ENCODE data around the gene PPOX. TPM values are rescaled to one million over a fixed set of nuclear protein-coding genes. Genes with fewer than 3 reads are reported as not detected.
A peak's percentile ranks its signal among the peaks of the same experiment; 100 is the strongest.

Gene PPOX
- total RNA-seq, 1 donor from 2014 or later, result 18.3 TPM

- H3K27ac ChIP-seq, result no peak overlapping the region
- H3K4me2 ChIP-seq, result no peak overlapping the region
- no peaks in the 10 kb centered on the region for H3K9me3 Mint-ChIP-seq
- H3K4me3 ChIP-seq, result no peak overlapping the region
- H3K27me3 Mint-ChIP-seq (ENCODE audit: insufficient read depth, low read depth), result no peaks in the 10 kb centered on the region
- H3K36me3 Mint-ChIP-seq, result peaks cover 7% of the 10 kb centered on the region
- no peaks in the 10 kb centered on the region for H3K4me1 ChIP-seq
- H3K27me3 ChIP-seq, result no peaks in the 10 kb centered on the region
- no peak overlapping the region for H3K4me3 Mint-ChIP-seq
- TF ChIP-seq EZH2 (IDR thresholded peaks at IDR 0.05) (no peak), EZH2phosphoT487 (IDR thresholded peaks at IDR 0.05) (no peak)
- TF ChIP-seq, protein P1, sequence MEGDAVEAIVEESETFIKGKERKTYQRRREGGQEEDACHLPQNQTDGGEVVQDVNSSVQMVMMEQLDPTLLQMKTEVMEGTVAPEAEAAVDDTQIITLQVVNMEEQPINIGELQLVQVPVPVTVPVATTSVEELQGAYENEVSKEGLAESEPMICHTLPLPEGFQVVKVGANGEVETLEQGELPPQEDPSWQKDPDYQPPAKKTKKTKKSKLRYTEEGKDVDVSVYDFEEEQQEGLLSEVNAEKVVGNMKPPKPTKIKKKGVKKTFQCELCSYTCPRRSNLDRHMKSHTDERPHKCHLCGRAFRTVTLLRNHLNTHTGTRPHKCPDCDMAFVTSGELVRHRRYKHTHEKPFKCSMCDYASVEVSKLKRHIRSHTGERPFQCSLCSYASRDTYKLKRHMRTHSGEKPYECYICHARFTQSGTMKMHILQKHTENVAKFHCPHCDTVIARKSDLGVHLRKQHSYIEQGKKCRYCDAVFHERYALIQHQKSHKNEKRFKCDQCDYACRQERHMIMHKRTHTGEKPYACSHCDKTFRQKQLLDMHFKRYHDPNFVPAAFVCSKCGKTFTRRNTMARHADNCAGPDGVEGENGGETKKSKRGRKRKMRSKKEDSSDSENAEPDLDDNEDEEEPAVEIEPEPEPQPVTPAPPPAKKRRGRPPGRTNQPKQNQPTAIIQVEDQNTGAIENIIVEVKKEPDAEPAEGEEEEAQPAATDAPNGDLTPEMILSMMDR (IDR thresholded peaks at IDR 0.05), result no peak
- DNase-seq (ENCODE audit: low spot score), result no peak
- H3K9me3 ChIP-seq (ENCODE audit: low read depth), result no peaks in the 10 kb centered on the region
- peaks cover 21% of the 10 kb centered on the region for H3F3A ChIP-seq (ENCODE audit: low read depth)
- no peak overlapping the region for H2AFZ ChIP-seq (replicated peaks)
- no peaks in the 10 kb centered on the region for H4K20me1 ChIP-seq (ENCODE audit: low read depth)
- no peak overlapping the region for H3K9ac ChIP-seq
- H3K27ac Mint-ChIP-seq, result no peak overlapping the region
- no peaks in the 10 kb centered on the region for H3K36me3 ChIP-seq
- H3K79me2 ChIP-seq (ENCODE audit: low read depth), result peaks cover 21% of the 10 kb centered on the region
- peaks cover 4% of the 10 kb centered on the region for H3K4me1 Mint-ChIP-seq
These were observed 28.3 kb upstream of the PPOX start for GRCh38 chr1:161137881-161138280.

GRCh38 chr1:161138431-161138830, 27.8 kb upstream of the PPOX start:
- no peak overlapping the region for H3K27ac ChIP-seq

DNA sequence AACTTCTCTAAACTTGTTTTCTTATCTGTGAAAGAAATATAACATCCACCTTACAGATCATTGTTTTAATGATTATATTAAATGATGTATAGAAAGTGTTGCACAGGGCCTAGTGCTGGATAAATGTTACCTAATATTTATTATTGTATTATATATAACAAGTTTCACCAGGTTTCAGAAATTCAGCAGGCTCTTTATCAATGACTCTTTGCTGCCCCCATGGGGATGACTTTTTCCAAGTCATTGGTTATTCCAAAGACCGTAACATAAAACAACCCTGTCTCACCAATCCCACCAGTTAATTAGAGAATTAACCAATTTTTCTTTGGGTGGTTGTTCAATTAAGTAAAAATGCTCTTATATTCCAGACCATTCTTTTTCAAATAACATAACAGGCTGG, 26.5 kb upstream of the PPOX start:
- Mint-ChIP-seq H3K4me1 (peaks cover 4% of the 10 kb centered on the region), H3K27me3 (ENCODE audit: insufficient read depth, low read depth) (no peaks in the 10 kb centered on the region), H3K36me3 (peaks cover 7% of the 10 kb centered on the region), H3K4me3 (no peak overlapping the region), H3K9me3 (no peaks in the 10 kb centered on the region), H3K27ac (no peak overlapping the region)
- H3K27me3 ChIP-seq, result no peaks in the 10 kb centered on the region
- H4K20me1 ChIP-seq (ENCODE audit: low read depth), result no peaks in the 10 kb centered on the region
- DNase-seq (ENCODE audit: low spot score), result peak; percentile 56
- no peaks in the 10 kb centered on the region for H3K4me1 ChIP-seq
- H3K36me3 ChIP-seq, result no peaks in the 10 kb centered on the region
- H2AFZ ChIP-seq (replicated peaks), result no peak overlapping the region
- H3K4me2 ChIP-seq, result no peak overlapping the region
- peaks cover 6% of the 10 kb centered on the region for H3F3A ChIP-seq (ENCODE audit: low read depth)
- H3K4me3 ChIP-seq, result no peak overlapping the region
- H3K9me3 ChIP-seq (ENCODE audit: low read depth), result no peaks in the 10 kb centered on the region
- TF ChIP-seq, protein P1 (IDR thresholded peaks at IDR 0.05), result peak; percentile 60
- TF ChIP-seq EZH2 (IDR thresholded peaks at IDR 0.05), result no peak
- no peak for TF ChIP-seq EZH2phosphoT487 (IDR thresholded peaks at IDR 0.05)
- H3K79me2 ChIP-seq (ENCODE audit: low read depth), result peaks cover 6% of the 10 kb centered on the region
- H3K9ac ChIP-seq, result no peak overlapping the region
- no peak overlapping the region for H3K27ac ChIP-seq

More at GRCh38 chr1:161138431-161138830, 27.8 kb upstream of the PPOX start:
- Histone ChIP-seq H3K4me1 (no peaks in the 10 kb centered on the region), H3F3A (ENCODE audit: low read depth) (peaks cover 15% of the 10 kb centered on the region), H3K27me3 (no peaks in the 10 kb centered on the region), H3K4me2 (no peak overlapping the region), H3K9me3 (ENCODE audit: low read depth) (no peaks in the 10 kb centered on the region), H3K9ac (no peak overlapping the region), H2AFZ (replicated peaks) (no peak overlapping the region), H3K79me2 (ENCODE audit: low read depth) (peaks cover 19% of the 10 kb centered on the region), H3K4me3 (no peak overlapping the region), H4K20me1 (ENCODE audit: low read depth) (no peaks in the 10 kb centered on the region), H3K36me3 (no peaks in the 10 kb centered on the region)
- DNase-seq (ENCODE audit: low spot score), result no peak
- no peak overlapping the region for H3K4me3 Mint-ChIP-seq
- H3K4me1 Mint-ChIP-seq, result peaks cover 4% of the 10 kb centered on the region
- TF ChIP-seq EZH2phosphoT487 (IDR thresholded peaks at IDR 0.05), result no peak
- TF ChIP-seq, protein P1 (IDR thresholded peaks at IDR 0.05), result no peak
- no peak for TF ChIP-seq EZH2 (IDR thresholded peaks at IDR 0.05)
- H3K9me3 Mint-ChIP-seq, result no peaks in the 10 kb centered on the region
- H3K27ac Mint-ChIP-seq, result no peak overlapping the region
- no peaks in the 10 kb centered on the region for H3K27me3 Mint-ChIP-seq (ENCODE audit: insufficient read depth, low read depth)
- peaks cover 7% of the 10 kb centered on the region for H3K36me3 Mint-ChIP-seq

Measured in neural progenitor cell (in vitro differentiated cells).